Fibroblast of villous mesenchyme (primary cell): ENCODE data around the gene PGK1. TPM values are rescaled to one million over a fixed set of nuclear protein-coding genes. Genes with fewer than 3 reads are reported as not detected.
"Not testable (repeated sequence)": the region's sequence is repeated elsewhere in the genome, so short reads cannot be mapped to it uniquely, and the experiment has no call there.

Experiments
- DNase-seq: peaks from one replicate; pipeline ENCODE4 v3.0.0-alpha.2; 2010; ENCODE audit warnings: low read depth
- H3K4me3 ChIP-seq: 2 replicates; pipeline ENCODE4 v1.5.1; 2011; ENCODE audit warnings: low read depth, mild to moderate bottlenecking, low read length
- total RNA-seq: library from RNA; depleted of rRNA; stranded (reverse); fragments of >200 nt; gene quantifications from 2 replicates; pipeline ENCODE4 v1.2.3, GENCODE V29; 2012
- TF ChIP-seq, protein P1 (sequence below): IDR thresholded peaks from 2 replicates; pipeline ENCODE4 v1.5.1; 2012; ENCODE audit warnings: low read depth, mild to moderate bottlenecking, low read length; ENCODE audit not compliant: insufficient read depth

Gene PGK1
- total RNA-seq, 1 donor, result 197 TPM

DNA sequence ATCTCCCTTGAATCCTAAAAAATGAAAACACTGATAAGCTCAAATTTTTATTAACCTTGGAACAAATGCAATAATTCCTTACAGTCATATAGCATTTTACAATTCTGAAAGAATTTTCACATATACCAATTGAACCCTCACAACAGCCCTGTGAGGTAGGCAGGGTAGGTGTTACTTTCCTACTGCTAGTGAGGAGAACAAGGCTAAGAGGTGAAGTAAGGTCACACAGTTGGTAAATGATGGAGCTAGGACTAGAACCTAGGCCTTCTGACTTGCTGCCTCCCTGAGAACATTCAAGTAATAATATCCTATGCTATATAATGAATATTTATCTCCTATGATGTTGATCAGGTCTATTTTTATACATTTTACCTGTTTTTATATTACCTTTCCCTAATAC is 25.7 kb downstream of the PGK1 start:
- TF ChIP-seq, protein P1, sequence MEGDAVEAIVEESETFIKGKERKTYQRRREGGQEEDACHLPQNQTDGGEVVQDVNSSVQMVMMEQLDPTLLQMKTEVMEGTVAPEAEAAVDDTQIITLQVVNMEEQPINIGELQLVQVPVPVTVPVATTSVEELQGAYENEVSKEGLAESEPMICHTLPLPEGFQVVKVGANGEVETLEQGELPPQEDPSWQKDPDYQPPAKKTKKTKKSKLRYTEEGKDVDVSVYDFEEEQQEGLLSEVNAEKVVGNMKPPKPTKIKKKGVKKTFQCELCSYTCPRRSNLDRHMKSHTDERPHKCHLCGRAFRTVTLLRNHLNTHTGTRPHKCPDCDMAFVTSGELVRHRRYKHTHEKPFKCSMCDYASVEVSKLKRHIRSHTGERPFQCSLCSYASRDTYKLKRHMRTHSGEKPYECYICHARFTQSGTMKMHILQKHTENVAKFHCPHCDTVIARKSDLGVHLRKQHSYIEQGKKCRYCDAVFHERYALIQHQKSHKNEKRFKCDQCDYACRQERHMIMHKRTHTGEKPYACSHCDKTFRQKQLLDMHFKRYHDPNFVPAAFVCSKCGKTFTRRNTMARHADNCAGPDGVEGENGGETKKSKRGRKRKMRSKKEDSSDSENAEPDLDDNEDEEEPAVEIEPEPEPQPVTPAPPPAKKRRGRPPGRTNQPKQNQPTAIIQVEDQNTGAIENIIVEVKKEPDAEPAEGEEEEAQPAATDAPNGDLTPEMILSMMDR, result no peak
- no peak overlapping the region for H3K4me3 ChIP-seq
- no peak for DNase-seq

DNA sequence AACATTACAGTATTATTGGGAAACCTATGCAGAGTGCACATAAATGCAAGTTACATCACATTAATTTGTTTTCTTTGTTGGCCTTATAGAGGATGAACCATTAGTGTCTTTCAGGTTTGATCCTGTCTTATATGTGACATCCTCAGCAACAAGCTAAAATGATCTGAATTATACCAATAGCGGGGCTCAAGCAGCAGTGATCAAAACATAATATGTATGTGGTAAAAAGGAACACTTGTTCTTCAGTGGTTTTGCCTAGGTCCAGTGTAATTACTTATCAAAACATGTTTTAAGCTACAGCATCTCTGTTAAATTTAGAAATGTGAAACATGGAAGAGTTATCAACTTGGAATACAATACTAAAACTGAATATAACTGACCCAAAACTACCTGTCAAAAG is 26.3 kb downstream of the PGK1 start:
- H3K4me3 ChIP-seq, result no peak overlapping the region
- DNase-seq, result no peak
- TF ChIP-seq, protein P1, result no peak

DNA sequence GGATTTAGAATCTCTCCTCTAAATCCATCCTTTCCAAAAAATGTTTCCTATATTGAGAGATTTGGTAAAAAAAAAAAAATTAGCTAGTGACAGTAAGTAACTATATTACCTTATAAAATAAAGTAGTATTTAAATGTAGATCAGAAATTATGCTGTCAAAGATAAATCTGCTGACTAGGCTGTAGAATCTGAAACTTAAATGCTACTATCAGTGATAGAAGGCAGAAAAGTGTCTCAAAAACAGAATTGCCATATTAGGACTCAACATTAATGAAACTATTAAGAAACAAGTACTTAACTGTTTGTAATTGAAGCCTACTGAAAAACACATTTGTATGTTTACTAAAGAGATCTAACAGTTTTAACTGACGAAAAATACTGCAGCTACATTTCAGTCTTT is 27.1 kb downstream of the PGK1 start:
- no peak for DNase-seq
- no peak overlapping the region for H3K4me3 ChIP-seq
- TF ChIP-seq, protein P1, result no peak

DNA sequence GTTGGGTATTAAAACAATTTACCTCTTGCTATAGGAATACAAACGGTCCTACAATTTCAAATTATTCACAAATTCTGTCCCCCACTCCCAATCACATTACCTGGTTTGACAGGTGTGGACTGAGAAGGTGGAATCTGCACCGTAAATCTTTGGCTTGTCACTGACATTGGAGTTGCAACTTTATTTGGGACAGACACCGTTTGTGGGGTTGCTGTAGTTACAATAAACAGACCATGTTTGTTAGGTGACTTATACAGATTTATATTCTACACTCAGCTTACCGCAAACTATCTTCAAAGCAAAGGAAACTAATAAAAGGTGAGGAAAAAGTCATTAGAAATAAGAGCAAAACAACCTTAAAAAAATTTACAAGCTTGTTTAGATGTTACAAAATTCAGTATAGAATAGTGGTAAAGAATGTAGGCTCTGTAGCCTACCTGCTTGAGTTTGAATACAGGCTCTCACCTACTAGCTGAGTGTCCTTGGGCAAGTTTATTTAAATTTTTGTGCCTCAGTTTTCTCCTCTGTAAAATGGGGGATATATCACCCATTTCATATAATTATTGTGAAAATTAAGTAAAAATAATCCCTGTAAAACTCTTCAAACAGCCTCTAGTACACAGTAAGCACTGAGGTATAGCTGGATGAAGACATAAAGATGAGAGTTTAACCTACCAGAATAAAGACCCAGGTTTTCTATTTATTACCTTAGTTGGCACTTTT is 29.4 kb downstream of the PGK1 start:
- DNase-seq, result no peak
- TF ChIP-seq, protein P1, result no peak
- H3K4me3 ChIP-seq, result no peak overlapping the region

DNA sequence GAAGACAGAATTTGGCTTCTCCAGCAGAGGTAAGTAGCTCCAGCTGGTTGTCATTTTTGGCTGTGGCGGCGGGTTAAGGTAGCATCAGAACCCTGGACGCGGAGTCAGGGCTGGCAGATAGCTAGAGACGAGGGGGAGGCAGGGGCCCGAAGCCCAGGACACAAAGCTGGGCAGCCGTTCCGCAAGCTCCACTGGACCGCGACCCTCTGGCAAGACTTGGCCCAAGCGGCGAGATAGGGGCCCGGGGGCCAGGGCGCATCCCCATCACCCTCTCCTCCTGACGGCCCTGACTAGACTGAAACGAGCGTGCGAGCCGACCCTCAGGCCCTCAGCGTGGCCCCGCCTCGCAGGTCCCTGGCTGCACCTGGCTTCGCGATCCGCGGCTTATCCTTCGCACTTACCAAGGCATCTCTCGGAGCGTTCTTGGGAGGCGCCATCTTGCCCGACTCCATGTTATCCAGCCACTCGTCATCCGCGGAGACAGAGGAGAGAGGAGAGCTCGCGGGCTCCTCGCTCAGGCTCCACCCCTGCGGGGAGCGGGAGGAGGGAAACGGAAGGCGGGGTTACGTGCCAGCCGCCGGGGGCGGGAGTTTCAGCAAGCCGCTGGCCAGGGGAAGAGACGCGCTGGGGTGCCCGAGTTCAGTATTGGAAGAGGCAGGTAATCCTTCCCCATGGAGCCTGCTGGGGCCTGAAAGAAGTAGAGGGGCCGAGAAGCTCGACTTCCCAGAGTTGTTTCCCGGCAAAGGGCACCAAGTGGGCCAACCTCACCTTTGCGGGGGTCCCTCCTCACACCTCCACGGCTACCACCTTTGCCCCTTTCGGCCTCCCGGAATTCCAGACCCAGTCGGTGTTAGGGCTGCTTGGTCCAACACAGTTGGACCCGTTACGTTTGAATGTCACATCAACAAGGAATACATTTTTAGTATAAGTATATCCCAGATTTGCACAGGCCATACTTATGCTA is 35.4 kb downstream of the PGK1 start, which contains the start of gene TAF9B:
TAF9B (minus strand) TSS at position 491 of the 964 bp plus-strand sequence; CDS start at position 452, 39 bp downstream.
- TF ChIP-seq, protein P1, result no peak
- DNase-seq, result peak; percentile 76
- peak within 1 kb of the TSS; percentile 81 for H3K4me3 ChIP-seq

DNA sequence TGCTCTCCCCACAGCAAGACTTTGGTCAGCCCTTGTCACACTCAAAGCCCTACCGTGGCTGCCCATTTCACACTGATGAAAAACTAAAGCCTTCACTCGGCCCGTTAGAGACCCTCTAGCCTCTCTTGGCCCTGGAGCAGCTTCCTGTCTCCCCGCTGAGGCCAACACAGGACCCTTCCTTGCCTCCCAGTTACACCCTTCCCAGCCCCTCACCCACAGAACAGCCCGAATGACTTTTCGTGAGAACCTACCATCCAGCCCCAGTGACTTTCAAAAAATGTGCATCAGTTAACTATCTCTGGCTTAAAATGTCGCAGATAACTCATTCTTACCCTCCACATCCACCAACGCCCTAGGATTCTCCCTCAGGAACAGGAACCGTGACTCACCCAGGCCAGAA is 36.2 kb downstream of the PGK1 start:
- no peak for DNase-seq
- TF ChIP-seq, protein P1, result no peak
- H3K4me3 ChIP-seq, result no peak overlapping the region

DNA sequence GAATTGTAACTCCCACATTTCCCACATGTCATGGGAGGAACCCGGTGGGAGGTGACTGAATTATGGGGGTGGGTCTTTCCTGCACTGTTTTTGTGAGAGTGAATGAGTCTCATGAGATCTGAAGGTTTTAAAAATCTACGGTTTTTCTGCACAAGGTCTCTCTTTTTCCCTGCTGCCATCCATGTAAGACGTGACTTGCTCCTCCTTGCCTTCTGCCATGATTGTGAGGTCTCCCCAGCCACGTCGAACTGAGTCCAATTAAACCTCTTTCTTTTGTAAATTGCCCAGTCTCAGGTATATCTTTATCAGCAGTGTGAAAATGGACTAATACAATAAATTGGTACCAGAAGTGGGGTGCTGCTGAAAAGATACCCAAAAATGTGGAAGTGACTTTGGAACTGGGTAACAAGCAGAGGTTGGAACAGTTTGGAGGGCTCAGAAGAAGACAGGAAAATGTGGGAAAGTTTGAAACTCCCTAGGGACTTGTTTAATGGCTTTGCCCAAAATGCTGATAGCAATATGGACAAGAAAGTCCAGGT is 43.0 kb downstream of the PGK1 start:
- not testable (repeated sequence) for H3K4me3 ChIP-seq, DNase-seq

DNA sequence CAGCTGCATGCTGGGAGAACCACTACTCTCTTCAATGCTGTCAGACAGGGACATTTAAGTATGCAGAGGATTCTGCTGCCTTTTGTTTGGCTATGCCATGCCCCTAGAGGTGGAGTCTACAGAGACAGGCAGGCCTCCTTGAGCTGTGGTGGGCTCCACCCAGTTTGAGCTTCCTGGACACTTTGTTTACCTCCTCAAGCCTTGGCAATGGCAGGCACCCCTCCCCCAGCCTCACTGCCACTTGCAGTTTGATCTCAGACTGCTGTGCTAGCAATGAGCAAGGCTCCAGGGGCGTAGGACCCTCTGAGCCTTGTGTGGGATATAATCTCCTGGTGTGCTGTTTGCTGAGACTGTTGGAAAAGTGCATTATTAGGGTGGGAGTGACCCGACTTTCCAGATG is 53.3 kb downstream of the PGK1 start:
- not testable (repeated sequence) for H3K4me3 ChIP-seq, DNase-seq

DNA sequence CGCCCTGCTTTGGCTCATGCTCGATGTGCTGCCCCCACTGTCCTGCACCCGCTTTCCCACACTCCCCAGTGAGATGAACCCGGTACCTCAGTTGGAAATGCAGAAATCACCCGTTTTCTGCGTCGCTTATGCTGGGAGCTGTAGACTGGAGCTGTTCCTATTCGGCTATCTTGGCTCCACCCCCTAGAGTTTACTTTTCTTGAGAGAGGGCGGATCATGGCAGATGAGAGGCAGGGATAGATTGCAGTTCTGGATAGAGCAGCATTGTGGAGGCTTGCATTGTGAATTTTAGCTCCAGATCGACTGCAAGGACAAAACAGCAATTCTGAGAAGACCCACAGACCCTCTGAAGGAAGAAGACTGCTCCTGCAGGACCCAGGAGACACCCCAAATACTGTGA is 53.8 kb downstream of the PGK1 start:
- H3K4me3 ChIP-seq, DNase-seq: not testable (repeated sequence)

DNA sequence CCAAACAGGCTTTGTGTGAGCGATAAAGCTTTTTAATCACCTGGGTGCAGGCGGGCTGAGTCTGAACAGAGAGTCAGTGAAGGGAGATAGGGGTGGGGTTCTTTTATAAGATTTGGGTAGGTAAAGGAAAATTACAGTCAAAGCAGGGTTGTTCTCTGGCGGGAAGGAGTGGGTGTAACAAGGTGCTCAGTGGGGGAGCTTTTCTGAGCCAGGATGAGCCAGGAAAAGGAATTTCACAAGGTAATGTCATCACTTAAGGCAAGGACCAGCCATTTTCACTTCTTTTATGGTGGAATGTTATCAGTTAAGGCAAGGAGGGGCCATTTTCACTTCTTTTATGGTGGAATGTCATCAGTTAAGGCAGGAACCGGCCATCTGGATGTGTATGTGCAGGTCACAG is 56.7 kb downstream of the PGK1 start:
- H3K4me3 ChIP-seq, DNase-seq: not testable (repeated sequence)

DNA sequence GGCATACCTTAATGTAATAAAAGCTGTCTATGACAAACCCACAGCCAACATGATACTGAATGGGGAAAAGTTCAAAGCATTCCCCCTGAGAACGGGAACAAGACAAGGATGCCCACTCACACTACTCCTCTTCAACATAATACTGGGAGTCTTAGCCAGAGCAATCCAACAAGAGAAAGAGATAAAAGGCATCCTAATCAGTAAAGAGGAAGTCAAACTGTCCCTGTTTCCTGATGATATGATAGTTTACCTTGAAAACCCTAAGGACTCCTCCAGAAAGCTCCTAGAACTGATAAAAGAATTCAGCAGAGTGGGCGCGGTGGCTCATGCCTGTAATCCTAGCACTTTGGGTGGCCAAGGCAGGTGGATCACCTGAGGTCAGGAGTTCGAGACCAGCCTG is 59.1 kb downstream of the PGK1 start:
- not testable (repeated sequence) for DNase-seq, H3K4me3 ChIP-seq
